22Rv1 (cell line): ENCODE measurements around the gene RBM12.

Experiments used
- CTCF ChIP-seq: fragments of 450-650 bp; IDR thresholded peaks from 2 replicates; pipeline ENCODE4 v1.5.1; 2017; ENCODE audit warnings: mild to moderate bottlenecking
- ZFX ChIP-seq: fragments of 450-650 bp; IDR thresholded peaks from 2 replicates; pipeline ENCODE4 v1.6.1; 2017; ENCODE audit warnings: antibody characterized with exemption, borderline replicate concordance

DNA sequence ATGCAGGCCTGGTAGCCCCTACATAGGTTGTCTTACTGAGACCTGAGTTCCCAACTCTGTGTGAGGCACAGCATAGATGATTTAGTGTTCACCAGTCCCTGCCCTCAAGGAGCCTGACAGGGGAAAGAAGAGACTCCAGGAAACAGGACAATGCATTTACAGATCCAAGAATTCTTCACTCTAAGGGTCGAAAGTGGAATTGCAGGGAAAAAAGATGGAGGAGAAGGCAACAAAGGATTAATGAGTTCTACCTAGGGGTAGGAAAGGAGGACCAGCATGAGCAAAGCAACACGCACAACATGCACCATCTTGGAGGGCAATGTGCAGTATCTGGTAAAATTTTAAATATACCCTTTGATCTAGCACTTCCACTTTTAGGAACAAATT is 43.1 kb downstream of the RBM12 start:
- TF ChIP-seq CTCF (no peak), ZFX (no peak)
